A549 treated with AZD9567 at 1 μM for 4 hours (cell line): ENCODE data around the gene LYZ. TPM values are rescaled to one million over a fixed set of nuclear protein-coding genes. Genes with fewer than 3 reads are reported as not detected.

Experiments used
- total RNA-seq: library from RNA; stranded (reverse); fragments of 200-300 nt; extraction: Qiagen RNA extraction; gene quantifications from 5 replicates; pipeline ENCODE4 v1.2.3, GENCODE V29; 2022; ENCODE audit not compliant: insufficient read depth

The LYZ gene
- 0.05 to 0.69 TPM (median 0.05 TPM) in 3 of 5 replicates, not detected in the others for total RNA-seq

DNA sequence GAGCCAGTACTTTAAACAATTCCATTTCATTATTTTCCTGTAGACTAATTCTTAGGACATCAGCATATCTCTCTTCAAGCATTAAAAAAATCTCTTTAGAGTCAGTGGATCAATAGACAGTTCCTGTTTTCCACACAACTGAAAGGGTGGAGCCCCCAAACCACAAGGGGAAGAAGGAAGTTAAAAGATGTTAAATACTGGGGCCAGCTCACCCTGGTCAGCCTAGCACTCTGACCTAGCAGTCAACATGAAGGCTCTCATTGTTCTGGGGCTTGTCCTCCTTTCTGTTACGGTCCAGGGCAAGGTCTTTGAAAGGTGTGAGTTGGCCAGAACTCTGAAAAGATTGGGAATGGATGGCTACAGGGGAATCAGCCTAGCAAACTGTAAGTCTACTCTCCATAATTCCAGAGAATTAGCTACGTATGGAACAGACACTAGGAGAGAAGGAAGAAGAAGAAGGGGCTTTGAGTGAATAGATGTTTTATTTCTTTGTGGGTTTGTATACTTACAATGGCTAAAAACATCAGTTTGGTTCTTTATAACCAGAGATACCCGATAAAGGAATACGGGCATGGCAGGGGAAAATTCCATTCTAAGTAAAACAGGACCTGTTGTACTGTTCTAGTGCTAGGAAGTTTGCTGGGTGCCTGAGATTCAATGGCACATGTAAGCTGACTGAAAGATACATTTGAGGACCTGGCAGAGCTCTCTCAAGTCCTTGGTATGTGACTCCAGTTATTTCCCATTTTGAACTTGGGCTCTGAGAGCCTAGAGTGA lies at the start of gene LYZ:
Gene LYZ (plus strand): TSS at position 220 of the 777 bp plus-strand sequence. CDS start 28 bp downstream, at position 248.

DNA sequence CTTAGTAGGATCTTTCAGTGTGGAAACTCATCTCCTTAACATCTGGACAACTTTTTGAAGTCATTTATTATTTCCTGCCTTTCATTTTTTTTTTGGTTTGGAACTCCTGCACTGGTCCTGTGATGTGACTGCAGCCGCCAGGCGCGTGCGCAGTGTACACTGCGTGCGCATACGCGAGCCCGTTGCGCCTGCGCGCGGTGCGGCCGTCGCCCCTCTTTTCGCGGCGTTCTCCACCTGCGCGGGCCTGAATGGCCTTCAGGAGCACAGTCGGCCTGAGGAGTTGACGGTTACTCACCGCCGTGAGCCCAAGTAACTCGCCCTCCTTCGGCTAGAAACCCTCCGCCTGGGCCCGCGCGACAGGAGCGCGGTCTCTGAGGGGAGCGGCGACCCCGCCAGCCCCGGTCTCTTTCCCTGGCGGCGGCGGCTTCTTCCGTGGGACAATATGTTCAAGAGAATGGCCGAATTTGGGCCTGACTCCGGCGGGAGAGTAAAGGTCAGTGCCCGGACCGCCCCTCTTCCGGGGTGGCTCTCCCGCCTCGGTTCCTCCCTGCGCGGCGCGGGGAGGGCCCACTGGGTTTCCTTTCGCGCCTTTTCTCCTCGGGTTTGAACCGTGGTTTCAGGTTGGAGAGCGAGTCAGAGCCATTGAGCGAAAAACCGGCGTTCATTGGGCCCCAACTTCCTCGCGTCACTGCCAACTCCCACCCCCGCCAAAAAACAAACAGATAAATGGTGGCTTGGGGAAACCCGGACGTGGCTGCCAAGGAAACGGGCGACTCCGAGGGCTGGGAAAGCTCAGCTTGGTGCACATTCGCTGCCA lies 11.6 kb downstream of the LYZ start, which contains the start of gene YEATS4:
Gene YEATS4 (plus strand): TSS at position 213 of the 817 bp plus-strand sequence. CDS start 230 bp downstream, at position 443.

Other genes starting within 250 kb of the LYZ start
- gene CPSF6, start 108.8 kb upstream of the LYZ start, total RNA-seq, result 61.2 to 67.6 TPM (median 64.4 TPM) in 5 replicates
- gene YEATS4, start 11.4 kb downstream of the LYZ start, total RNA-seq, result 27.8 to 36.7 TPM (median 31.8 TPM) in 5 replicates
- gene FRS2, start 122.0 kb downstream of the LYZ start, total RNA-seq, result 7.8 to 19.1 TPM (median 11.1 TPM) in 5 replicates
- gene CCT2, start 237.1 kb downstream of the LYZ start, total RNA-seq, result 281 to 353 TPM (median 289 TPM) in 5 replicates